Activated T-helper 1 cell treated with anti-CD3 and anti-CD28 coated beads, Interleukin-2, amount 50 U/mL, for 16 hours (primary cell): Measurements from ENCODE around the gene IVNS1ABP.
"Not testable (repeated sequence)": the region's sequence is repeated elsewhere in the genome, so short reads cannot be mapped to it uniquely, and the experiment has no call there.

Experiments
- DNase-seq, 2 donors: peaks; one replicate each; pipeline ENCODE4 v3.0.0-alpha.2; 2020; ENCODE audit warnings: low read depth in 1 of 2, low spot score in 1 of 2

Gene IVNS1ABP

GRCh38 chr1:185334182-185334581 lies 17.1 kb upstream of the IVNS1ABP start:
- DNase-seq: no peak

DNA sequence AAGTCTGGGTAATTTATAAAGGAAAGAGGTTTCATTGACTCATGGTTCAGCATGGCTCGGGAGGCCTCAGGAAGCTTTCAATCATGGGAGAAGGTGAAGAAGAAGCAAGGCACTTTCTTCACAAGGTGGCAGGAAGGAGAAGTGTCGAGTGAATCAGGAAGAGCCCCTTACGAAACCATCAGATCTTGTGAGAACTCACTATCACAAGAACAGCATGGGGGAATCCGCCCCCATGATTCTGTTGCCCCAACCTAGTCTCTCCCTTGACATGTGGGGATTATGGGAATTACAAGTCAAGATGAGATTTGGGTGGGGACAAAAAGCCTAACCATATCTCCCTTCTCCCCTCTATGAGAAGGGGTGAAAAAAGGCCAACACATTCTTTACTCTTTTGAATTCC lies 11.2 kb upstream of the IVNS1ABP start:
- no peak for DNase-seq

GRCh38 chr1:185325413-185325812 lies 8.4 kb upstream of the IVNS1ABP start:
- DNase-seq: no peak

DNA sequence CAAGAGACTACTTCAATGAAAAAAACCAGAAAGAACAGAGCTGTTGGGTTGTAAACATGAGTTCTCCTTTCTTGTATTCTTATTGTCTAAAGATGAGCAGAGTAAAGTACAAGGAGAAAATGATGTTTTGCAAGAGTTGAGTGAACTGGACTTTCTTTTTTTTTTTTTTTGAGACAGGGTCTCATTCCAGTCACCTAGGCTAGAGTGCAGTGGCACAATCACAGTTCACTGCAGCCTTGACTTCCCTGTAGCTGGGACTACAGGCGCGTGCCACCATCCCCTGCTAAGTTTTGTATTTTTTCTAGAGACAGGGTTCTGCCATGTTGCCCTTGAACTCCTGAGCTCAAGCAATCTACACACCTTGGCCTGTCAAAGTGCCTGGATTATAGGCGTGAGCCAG lies 7.1 kb upstream of the IVNS1ABP start:
- DNase-seq: no peak

GRCh38 chr1:185322636-185323035 lies 5.6 kb upstream of the IVNS1ABP start:
- DNase-seq: no peak

GRCh38 chr1:185321653-185322221 lies 4.7 kb upstream of the IVNS1ABP start:
- DNase-seq: not testable (repeated sequence)

DNA sequence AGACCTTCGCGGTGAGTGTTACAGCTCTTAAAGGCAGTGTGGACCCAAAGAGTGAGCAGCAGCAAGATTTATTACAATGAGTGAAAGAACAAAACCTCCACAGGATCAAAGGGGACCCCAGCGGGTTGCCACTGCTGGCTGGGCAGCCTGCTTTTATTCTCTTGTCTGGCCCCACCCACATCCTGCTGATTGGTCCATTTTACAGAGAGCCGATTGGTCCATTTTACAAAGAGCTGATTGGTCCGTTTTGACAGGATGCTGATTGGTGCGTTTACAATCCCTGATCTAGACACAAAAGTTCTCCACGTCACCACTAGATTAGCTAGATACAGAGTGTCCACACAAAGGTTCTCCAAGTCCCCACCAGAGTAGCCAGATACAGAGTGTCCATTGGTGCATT lies 4.1 kb upstream of the IVNS1ABP start:
- DNase-seq: not testable (repeated sequence)

DNA sequence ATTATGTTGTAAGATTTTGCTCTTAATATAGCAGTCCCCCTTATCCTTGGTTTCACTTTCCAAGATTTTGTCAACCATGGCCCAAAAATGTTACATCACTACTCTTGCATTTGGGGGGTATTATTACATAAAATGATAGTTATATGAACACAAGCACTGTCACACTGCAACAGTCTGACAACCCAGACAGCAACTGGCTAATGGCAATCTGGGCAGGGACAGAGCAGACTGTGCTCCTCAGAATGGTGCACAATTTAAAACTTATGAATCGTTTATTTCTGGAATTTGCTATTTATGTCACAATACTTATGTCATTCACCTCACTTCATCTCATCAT lies 2.1 kb upstream of the IVNS1ABP start:
- DNase-seq: no peak

DNA sequence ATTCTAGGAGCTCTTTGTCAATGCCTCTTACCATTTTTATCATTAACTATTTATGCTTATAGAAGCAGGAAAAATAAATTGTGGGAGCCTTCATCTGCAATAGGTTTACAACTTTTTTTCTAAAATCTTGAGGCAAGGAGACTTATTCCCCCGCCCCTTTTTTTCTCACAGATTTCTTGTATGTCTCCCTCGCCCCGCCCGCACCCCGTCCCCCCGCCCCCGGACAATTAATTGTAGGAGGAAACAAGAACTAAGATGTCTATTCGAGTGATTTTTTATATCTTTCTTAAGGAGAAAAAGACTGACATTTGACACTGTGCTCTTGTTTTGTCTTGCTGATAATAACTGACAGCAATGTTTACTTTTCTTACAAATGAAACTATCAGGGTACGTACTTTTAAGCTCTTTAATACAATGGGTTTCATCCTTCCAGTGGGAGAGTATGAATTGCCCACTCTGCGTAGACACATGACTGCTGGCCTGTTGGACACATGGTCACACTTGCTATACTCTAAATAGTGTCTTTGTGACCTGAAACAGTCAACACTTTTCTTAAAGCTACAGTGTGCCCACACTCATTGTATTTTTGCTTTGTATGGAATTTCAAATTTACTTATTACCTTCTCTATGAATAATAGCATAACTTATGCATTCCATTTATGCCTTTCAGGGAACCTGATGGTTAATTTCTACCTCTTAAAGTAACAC lies 1.5 kb upstream of the IVNS1ABP start:
- no peak for DNase-seq

- peak; percentile 43 to 56 for DNase-seq
Measured at GRCh38 chr1:185317886-185318310, 855 bp upstream of the IVNS1ABP start.

DNA sequence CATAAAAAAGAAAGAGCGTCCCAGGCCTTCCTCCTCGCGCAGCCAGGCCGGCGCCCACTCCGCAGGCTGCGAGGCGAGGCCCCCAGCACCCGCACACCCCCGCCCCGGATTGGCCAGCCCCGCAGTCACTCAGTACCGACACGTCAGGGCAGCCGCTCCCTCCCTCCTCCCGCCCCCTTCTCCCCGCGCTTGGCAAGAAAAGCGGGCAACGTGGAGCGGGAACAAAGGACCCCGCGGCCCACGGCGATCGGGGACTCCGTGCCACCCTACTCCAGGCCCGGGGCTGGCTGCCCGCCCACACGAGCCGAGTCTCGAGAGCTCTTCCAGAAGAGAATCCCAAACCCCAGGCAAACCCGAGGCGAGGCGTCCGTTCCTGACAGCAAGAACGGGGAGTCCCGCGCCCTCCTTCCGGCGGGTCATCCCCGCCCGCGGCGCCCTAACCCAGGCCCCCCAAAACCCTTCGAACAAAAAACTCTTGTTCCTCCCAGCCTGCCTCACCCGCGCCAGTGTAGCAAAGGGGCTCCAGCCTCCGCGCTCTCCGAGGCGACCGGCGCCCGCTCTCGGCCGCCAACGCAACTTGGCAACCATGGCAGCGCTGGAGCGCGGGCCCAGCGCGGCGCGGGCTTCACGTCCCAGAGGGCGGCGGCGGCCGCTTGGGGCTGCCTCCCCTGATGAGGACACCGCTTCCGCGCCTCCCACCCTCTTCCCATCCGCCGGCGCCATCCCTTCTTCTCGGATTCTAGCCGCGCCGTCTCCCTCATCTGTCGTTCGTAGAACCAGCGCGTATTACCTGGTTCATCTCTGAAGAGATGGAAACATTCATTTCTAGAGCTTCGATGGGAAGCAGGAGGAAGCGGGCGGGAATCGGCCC lies 645 bp downstream of the IVNS1ABP start:
- peak; percentile 75 to 80 for DNase-seq

DNA sequence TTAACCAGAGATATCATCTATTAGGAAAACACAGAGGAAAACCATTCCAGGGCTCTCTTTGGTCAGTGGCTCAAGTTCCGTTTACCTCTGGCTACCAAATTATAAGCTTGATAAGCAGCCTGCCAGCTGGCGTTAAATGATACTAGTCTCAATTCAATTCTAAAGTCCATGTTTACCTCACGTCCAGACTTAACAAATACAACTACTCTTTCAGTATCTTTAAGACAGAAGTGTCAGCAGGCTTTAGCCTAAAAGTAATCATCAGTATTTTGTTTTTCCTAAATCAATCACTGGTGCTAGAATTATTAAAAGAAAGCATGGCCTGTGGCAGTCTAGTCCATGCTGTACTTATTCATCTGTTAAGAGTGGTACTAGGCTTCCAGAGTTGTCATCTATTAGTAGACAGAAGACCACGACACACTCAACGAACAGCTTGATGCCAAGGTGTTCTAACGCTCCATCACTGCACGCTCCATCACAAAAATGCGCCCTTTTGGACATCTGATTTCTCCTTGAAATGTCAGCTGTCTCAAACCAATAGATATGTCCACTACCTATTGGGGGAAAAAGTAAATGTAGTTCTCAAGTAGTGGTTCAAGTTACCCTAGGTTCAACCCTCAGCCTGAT lies 1.5 kb downstream of the IVNS1ABP start:
- no peak for DNase-seq

DNA sequence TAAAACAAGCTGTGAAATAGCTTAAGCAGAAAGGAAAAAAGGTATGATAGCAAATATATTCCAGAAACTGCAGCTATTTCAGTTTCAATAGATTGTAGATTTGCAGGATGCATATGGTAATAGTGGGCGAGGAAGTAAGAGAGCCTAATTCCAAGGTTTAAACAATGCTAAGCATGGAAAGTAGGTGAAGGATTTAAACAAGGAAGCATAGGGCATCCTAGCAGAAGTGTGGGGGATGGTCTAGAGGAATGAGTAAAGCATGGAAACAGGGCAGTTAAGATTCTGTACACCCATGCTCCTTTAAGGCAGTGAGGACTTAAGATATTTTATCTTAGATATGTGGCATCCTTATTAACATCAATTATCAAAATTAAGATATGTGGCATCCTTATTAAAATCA lies 2.6 kb downstream of the IVNS1ABP start:
- no peak for DNase-seq

- DNase-seq: no peak
Measured at GRCh38 chr1:185312361-185313138, 4.5 kb downstream of the IVNS1ABP start.

DNA sequence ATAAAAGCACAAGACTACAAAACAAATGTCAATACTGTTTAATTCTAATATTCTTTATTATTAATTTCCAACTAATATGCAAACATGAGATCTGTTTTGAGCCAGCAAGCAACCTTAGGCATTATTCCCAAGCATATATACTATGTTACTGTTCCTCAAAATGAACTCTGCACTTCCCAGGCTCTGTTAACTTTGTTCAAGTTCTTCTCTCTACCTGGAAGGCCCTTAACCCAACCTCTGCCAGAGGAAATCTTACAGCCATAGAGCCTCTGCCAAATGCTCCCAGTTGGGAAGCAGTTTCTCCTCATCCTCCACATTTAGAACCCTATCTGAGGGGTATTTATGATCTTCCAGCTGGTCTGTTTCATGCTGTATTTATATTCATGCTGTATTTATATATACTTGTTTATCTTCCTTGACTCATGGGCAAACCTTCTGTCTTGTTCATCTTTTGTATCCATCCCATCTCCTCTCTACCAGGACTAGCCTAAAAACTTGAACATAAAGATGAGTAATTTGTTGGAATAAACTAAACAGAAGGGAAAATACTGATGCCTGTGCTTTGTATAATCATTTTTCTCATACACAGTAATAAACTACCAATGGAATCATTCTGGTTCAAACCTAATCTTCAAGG lies 5.3 kb downstream of the IVNS1ABP start:
- no peak for DNase-seq

GRCh38 chr1:185309566-185309965 lies 7.5 kb downstream of the IVNS1ABP start:
- no peak for DNase-seq

- no peak for DNase-seq
Measured at GRCh38 chr1:185308126-185308525, 8.9 kb downstream of the IVNS1ABP start.

DNA sequence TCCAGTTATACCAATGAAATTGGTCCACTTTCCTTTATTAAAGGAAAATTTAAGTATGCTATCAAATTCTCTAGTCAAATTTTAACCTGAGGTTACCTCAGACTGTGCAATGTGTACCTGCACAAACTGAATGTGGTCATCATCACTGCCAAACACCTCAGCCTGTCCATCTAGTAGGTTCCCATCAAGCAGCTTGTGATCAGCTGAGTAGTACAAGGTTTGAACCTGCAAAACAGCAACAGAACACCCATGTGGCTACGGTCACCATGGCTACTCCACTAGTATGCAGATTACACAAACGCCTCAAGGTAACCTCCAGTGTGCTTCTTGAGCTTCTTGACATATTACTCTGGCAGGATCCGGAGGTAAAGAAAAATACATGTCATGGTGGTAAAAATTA lies 11.6 kb downstream of the IVNS1ABP start:
- no peak for DNase-seq

DNA sequence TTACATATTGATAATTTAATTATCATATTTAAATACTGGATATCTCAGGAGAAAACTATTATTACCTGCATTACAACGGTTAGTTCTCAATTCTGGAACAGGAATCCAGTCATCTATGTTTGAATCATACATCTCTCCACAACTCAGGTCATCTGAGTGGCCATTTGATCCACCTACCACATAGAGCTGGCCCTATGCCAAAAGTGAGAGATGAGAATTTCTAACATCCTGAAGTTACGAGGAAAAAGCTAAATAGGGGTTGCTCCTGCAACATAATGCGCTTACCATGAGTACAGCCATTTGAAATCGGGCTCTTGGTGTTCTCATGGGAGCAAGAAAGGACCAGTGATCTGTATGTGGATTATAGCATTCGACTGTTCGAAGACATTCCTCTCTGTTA lies 16.9 kb downstream of the IVNS1ABP start:
- DNase-seq: no peak

- DNase-seq: no peak
Measured at GRCh38 chr1:185297982-185298381, 19.1 kb downstream of the IVNS1ABP start.

- no peak for DNase-seq
Measured at GRCh38 chr1:185295091-185295490, 22.0 kb downstream of the IVNS1ABP start.
